ENCODE data around the gene CERS1.

DNA sequence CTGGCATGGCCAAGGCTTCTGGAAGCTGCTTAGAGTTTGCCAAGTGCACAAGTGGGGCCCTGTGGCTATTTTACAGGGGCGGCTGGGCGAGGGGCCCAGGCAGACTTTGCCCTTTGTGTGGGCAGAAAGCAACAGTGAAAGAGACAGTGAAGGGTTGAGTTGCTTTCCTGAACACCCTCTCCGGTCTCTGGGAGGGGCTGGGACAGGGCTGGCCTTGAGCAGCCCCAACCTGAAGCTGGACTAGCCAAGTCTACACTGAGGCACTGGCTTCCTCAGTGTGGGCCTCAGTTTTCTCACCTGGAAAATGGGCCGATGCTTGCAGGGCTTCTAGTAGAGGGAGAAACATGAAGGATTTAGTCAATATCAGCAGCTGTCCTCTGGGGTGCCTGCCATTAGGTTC, 47.5 kb upstream of the CERS1 start:
- TF ChIP-seq EZH2 (IDR thresholded peaks at IDR 0.05) (no peak), POLR2AphosphoS5 (IDR thresholded peaks at IDR 0.05; ENCODE audit: borderline replicate concordance, low read depth, low read length) (no peak)

All from SK-N-MC (cell line).